ENCODE data around the gene ADAMTS18.

The ADAMTS18 gene

DNA sequence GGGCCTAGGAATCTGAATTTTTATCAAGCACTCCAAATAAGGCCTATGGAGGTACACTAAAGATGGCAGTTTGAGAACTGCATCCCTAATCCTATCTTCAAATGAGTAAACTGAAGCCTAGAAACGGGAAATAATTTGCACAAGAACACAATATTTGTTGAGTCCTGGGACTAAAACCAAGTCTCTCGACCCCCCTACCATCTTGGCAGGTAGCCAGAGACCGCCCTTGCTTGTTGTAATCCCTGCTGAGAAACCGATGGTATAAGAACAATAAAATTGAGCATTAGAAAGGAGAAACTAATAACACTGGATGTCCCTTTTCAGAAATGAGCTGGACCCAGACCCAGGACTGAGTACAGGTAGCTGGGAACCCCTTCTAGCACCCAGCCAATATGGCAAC is 24.4 kb downstream of the ADAMTS18 start:
- H3K9me3 ChIP-seq (ENCODE audit: insufficient read depth, low read length, severe bottlenecking): no peaks in the 10 kb centered on the region
- H3K4me2 ChIP-seq (ENCODE audit: insufficient read depth, low read length): no peak overlapping the region
- H3K4me1 ChIP-seq (ENCODE audit: insufficient read depth, low read length): no peaks in the 10 kb centered on the region
- no peaks in the 10 kb centered on the region for H3K36me3 ChIP-seq (ENCODE audit: insufficient read depth, low read length)
- H2AFZ ChIP-seq (ENCODE audit: low read depth, low read length): no peak overlapping the region
- H3K27ac ChIP-seq (ENCODE audit: low read length): no peak overlapping the region
- no peaks in the 10 kb centered on the region for H4K20me1 ChIP-seq (ENCODE audit: insufficient read depth, low read length)
- no peak overlapping the region for H3K9ac ChIP-seq (ENCODE audit: low read depth, low read length)
- no peak for DNase-seq
- H3K4me3 ChIP-seq (ENCODE audit: low read depth in 1 of 2, low read length in 2 of 2): no peak overlapping the region
- H3K79me2 ChIP-seq (ENCODE audit: insufficient read depth, low read length): no peaks in the 10 kb centered on the region
- no peak for ATAC-seq (ENCODE audit: insufficient read depth, low read depth)
- no peak for TF ChIP-seq EZH2 (IDR thresholded peaks at IDR 0.05; ENCODE audit: borderline replicate concordance, low read depth, low read length, severe bottlenecking)
- TF ChIP-seq, protein P1, sequence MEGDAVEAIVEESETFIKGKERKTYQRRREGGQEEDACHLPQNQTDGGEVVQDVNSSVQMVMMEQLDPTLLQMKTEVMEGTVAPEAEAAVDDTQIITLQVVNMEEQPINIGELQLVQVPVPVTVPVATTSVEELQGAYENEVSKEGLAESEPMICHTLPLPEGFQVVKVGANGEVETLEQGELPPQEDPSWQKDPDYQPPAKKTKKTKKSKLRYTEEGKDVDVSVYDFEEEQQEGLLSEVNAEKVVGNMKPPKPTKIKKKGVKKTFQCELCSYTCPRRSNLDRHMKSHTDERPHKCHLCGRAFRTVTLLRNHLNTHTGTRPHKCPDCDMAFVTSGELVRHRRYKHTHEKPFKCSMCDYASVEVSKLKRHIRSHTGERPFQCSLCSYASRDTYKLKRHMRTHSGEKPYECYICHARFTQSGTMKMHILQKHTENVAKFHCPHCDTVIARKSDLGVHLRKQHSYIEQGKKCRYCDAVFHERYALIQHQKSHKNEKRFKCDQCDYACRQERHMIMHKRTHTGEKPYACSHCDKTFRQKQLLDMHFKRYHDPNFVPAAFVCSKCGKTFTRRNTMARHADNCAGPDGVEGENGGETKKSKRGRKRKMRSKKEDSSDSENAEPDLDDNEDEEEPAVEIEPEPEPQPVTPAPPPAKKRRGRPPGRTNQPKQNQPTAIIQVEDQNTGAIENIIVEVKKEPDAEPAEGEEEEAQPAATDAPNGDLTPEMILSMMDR (IDR thresholded peaks at IDR 0.05; ENCODE audit: borderline replicate concordance, extremely low read depth, low read length, poor library complexity, severe bottlenecking): no peak
- H3K27me3 ChIP-seq (ENCODE audit: insufficient read depth, low read length, poor library complexity): no peaks in the 10 kb centered on the region

DNA sequence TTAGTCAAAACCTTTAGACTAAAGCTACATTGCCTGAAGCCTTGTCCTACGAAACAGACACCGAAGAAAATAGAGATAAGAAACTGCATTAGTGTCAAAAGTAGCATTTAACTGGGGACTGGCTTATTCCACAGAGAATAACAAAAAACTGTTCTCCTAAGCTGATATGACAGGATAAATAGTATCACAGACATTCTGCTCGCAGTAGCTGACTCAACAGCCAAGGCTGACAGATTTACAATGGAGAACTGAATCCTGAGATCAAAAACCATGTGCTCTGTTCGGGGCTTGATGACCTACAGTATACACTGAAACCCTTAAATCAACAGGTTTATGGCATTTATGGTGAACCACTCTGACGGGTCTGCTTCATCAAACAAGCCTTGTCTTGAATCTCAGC is 25.5 kb downstream of the ADAMTS18 start:
- no peak overlapping the region for H3K4me2 ChIP-seq (ENCODE audit: insufficient read depth, low read length)

DNA sequence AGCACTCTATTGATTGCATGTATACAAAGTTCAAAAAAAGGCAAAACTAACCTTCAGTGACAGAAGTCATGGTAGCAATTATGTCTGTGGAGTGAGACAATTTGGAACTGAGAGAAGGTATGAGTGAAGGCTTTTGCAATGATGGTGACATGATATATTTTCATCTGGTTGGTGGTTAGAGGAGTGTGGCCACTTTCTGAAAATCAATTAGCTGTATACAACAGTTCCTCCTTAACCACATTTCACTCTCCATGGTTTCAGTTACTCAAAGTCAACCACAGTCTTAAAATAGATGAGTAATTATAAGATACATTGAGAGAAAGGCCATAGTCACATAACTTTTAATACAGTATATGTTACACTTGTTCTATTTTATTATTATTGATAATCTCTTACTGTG is 26.2 kb downstream of the ADAMTS18 start:
- H4K20me1 ChIP-seq (ENCODE audit: insufficient read depth, low read length): no peaks in the 10 kb centered on the region
- no peak overlapping the region for H2AFZ ChIP-seq (ENCODE audit: low read depth, low read length)
- ATAC-seq (ENCODE audit: insufficient read depth, low read depth): no peak
- H3K27me3 ChIP-seq (ENCODE audit: insufficient read depth, low read length, poor library complexity): peaks cover 5% of the 10 kb centered on the region
- H3K4me1 ChIP-seq (ENCODE audit: insufficient read depth, low read length): no peaks in the 10 kb centered on the region
- TF ChIP-seq EZH2 (IDR thresholded peaks at IDR 0.05; ENCODE audit: borderline replicate concordance, low read depth, low read length, severe bottlenecking): no peak
- TF ChIP-seq, protein P1 (IDR thresholded peaks at IDR 0.05; ENCODE audit: borderline replicate concordance, extremely low read depth, low read length, poor library complexity, severe bottlenecking): no peak
- no peaks in the 10 kb centered on the region for H3K9me3 ChIP-seq (ENCODE audit: insufficient read depth, low read length, severe bottlenecking)
- no peak overlapping the region for H3K9ac ChIP-seq (ENCODE audit: low read depth, low read length)
- no peak for DNase-seq
- H3K36me3 ChIP-seq (ENCODE audit: insufficient read depth, low read length): no peaks in the 10 kb centered on the region
- no peaks in the 10 kb centered on the region for H3K79me2 ChIP-seq (ENCODE audit: insufficient read depth, low read length)
- no peak overlapping the region for H3K4me2 ChIP-seq (ENCODE audit: insufficient read depth, low read length)
- no peak overlapping the region for H3K27ac ChIP-seq (ENCODE audit: low read length)
- no peak overlapping the region for H3K4me3 ChIP-seq (ENCODE audit: low read depth in 1 of 2, low read length in 2 of 2)

More for the DNA sequence above, 25.5 kb downstream of the ADAMTS18 start:
- H3K36me3 ChIP-seq (ENCODE audit: insufficient read depth, low read length): no peaks in the 10 kb centered on the region
- no peak overlapping the region for H2AFZ ChIP-seq (ENCODE audit: low read depth, low read length)
- H3K27me3 ChIP-seq (ENCODE audit: insufficient read depth, low read length, poor library complexity): peaks cover 5% of the 10 kb centered on the region
- no peaks in the 10 kb centered on the region for H3K4me1 ChIP-seq (ENCODE audit: insufficient read depth, low read length)
- ATAC-seq (ENCODE audit: insufficient read depth, low read depth) (no peak), DNase-seq (no peak)
- no peak overlapping the region for H3K9ac ChIP-seq (ENCODE audit: low read depth, low read length)
- H3K4me3 ChIP-seq (ENCODE audit: low read depth in 1 of 2, low read length in 2 of 2): no peak overlapping the region
- H3K9me3 ChIP-seq (ENCODE audit: insufficient read depth, low read length, severe bottlenecking): no peaks in the 10 kb centered on the region
- no peak for TF ChIP-seq EZH2 (IDR thresholded peaks at IDR 0.05; ENCODE audit: borderline replicate concordance, low read depth, low read length, severe bottlenecking)
- TF ChIP-seq, protein P1 (IDR thresholded peaks at IDR 0.05; ENCODE audit: borderline replicate concordance, extremely low read depth, low read length, poor library complexity, severe bottlenecking): no peak
- H4K20me1 ChIP-seq (ENCODE audit: insufficient read depth, low read length): no peaks in the 10 kb centered on the region
- H3K27ac ChIP-seq (ENCODE audit: low read length): no peak overlapping the region
- no peaks in the 10 kb centered on the region for H3K79me2 ChIP-seq (ENCODE audit: insufficient read depth, low read length)

DNA sequence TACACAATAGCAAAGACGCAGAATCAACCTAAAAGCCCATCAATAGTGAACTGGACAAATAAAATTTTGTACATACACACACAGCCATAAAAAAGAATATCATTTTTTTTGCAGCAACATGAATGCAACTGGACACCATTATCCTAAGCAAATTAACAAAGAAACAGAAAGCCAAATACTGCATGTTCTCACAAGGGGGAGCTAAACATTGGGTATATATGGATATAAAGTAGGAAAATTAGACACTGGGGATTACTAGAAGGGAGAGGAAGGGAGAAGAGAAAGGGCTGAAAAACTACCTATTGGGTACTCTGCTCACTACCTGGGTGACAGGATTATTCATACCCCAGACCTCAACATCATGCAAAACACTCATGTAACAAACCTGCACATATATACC is 28.2 kb downstream of the ADAMTS18 start:
- Histone ChIP-seq H3K9me3 (ENCODE audit: insufficient read depth, low read length, severe bottlenecking) (no peaks in the 10 kb centered on the region), H3K4me1 (ENCODE audit: insufficient read depth, low read length) (no peaks in the 10 kb centered on the region), H3K27ac (ENCODE audit: low read length) (no peak overlapping the region), H3K27me3 (ENCODE audit: insufficient read depth, low read length, poor library complexity) (peaks cover 5% of the 10 kb centered on the region), H4K20me1 (ENCODE audit: insufficient read depth, low read length) (no peaks in the 10 kb centered on the region), H2AFZ (ENCODE audit: low read depth, low read length) (no peak overlapping the region), H3K36me3 (ENCODE audit: insufficient read depth, low read length) (no peaks in the 10 kb centered on the region), H3K4me2 (ENCODE audit: insufficient read depth, low read length) (no peak overlapping the region), H3K79me2 (ENCODE audit: insufficient read depth, low read length) (no peaks in the 10 kb centered on the region), H3K4me3 (ENCODE audit: low read depth in 1 of 2, low read length in 2 of 2) (no peak overlapping the region), H3K9ac (ENCODE audit: low read depth, low read length) (no peak overlapping the region)
- DNase-seq (no peak), ATAC-seq (ENCODE audit: insufficient read depth, low read depth) (no peak)
- TF ChIP-seq EZH2 (IDR thresholded peaks at IDR 0.05; ENCODE audit: borderline replicate concordance, low read depth, low read length, severe bottlenecking): no peak
- TF ChIP-seq, protein P1 (IDR thresholded peaks at IDR 0.05; ENCODE audit: borderline replicate concordance, extremely low read depth, low read length, poor library complexity, severe bottlenecking): peak; percentile 34

All from DND-41 (cell line).